HEK293 (cell line): ENCODE data around the gene DMD.

Experiments
- CTCF ChIA-PET: fragments of 350-600 bp; formaldehyde crosslinking; extraction: SDS; loops from one replicate; lab custom pipeline; 2021; ENCODE audit warnings: antibody characterized with exemption; lab: Yijun Ruan, JAX
- POLR2A ChIA-PET: fragments of 300-600 bp; formaldehyde crosslinking; extraction: SDS; loops from one replicate; lab custom pipeline; 2020; ENCODE audit warnings: antibody characterized with exemption, inconsistent platforms; lab: Yijun Ruan, JAX
- H3K27ac ChIP-seq: fragments of 200-500 bp; sonication (Bioruptor generic); 2 replicates; pipeline ENCODE4 v1.5.1; 2014; ENCODE audit warnings: low read depth, low read length, control low read depth, inconsistent platforms; ENCODE audit errors: extremely low read depth
- H3K36me3 ChIP-seq, 2 experiments: fragments of 200-500 bp in 1 of 2; sonication (Bioruptor generic) in 1 of 2; 1 replicate in 1 of 2; 2 replicates in 1 of 2; pipeline ENCODE4 v1.5.1; 2014 to 2017; ENCODE audit warnings: inconsistent platforms in 2 of 2, low read length in 2 of 2; ENCODE audit not compliant: control insufficient read depth in 2 of 2, insufficient read depth in 1 of 2
- H3K4me1 ChIP-seq: fragments of 200-500 bp; sonication (Bioruptor generic); 2 replicates; pipeline ENCODE4 v1.5.1; 2014; ENCODE audit warnings: mild to moderate bottlenecking, low read length, inconsistent platforms; ENCODE audit not compliant: control insufficient read depth, insufficient read depth
- H3K4me3 ChIP-seq: 2 replicates; pipeline ENCODE4 v1.5.1; 2011; ENCODE audit warnings: low read depth, mild to moderate bottlenecking, control low read depth, low read length, moderate library complexity
- H3K9me3 ChIP-seq: fragments of 200-500 bp; sonication (Bioruptor generic); 2 replicates; pipeline ENCODE4 v1.5.1; 2014; ENCODE audit warnings: low read depth, low read length, inconsistent platforms; ENCODE audit not compliant: control insufficient read depth, insufficient read depth
- FEZF1 ChIP-seq: fragments of 450-650 bp; formaldehyde crosslinking; IDR thresholded peaks from 2 replicates; pipeline ENCODE4 v1.5.1; 2016; ENCODE audit warnings: missing biosample characterization, missing genetic modification characterization
- GLI4 ChIP-seq: fragments of 450-650 bp; formaldehyde crosslinking; IDR thresholded peaks from 2 replicates; pipeline ENCODE4 v1.5.1; 2016; ENCODE audit warnings: missing biosample characterization, missing genetic modification characterization
- HOXC10 ChIP-seq: sonication (generic); formaldehyde crosslinking; IDR thresholded peaks from 2 replicates; pipeline ENCODE4 v1.8.1; 2023; ENCODE audit warnings: mild to moderate bottlenecking, missing genetic modification reagents
- HOXD13 ChIP-seq: sonication (generic); formaldehyde crosslinking; IDR thresholded peaks from 2 replicates; pipeline ENCODE4 v1.8.0; 2022; ENCODE audit warnings: missing genetic modification reagents, borderline replicate concordance
- PRDM1 ChIP-seq: fragments of 450-650 bp; formaldehyde crosslinking; IDR thresholded peaks from 2 replicates; pipeline ENCODE4; 2016; ENCODE audit warnings: missing biosample characterization, missing genetic modification characterization
- SCRT1 ChIP-seq: fragments of 450-650 bp; formaldehyde crosslinking; IDR thresholded peaks from 2 replicates; pipeline ENCODE4 v1.5.1; 2016; ENCODE audit warnings: missing biosample characterization, missing genetic modification characterization, borderline replicate concordance
- SP7 ChIP-seq: fragments of 450-650 bp; formaldehyde crosslinking; IDR thresholded peaks from 2 replicates; pipeline ENCODE4 v1.5.1; 2016; ENCODE audit warnings: missing biosample characterization, missing genetic modification characterization
- TCF7L2 ChIP-seq: IDR thresholded peaks from 2 replicates; pipeline ENCODE4 v1.6.1; 2011; ENCODE audit warnings: low read depth, mild to moderate bottlenecking, inconsistent platforms, low read length, moderate library complexity, borderline replicate concordance
- TRIM28 ChIP-seq: IDR thresholded peaks from 2 replicates; pipeline ENCODE4 v1.6.1; 2011; ENCODE audit warnings: low read length, control low read depth, borderline replicate concordance
- ZBTB17 ChIP-seq: fragments of 450-650 bp; formaldehyde crosslinking; IDR thresholded peaks from 2 replicates; pipeline ENCODE4 v1.5.1; 2016; ENCODE audit warnings: missing biosample characterization, missing genetic modification characterization
- ZEB2 ChIP-seq: fragments of 450-650 bp; formaldehyde crosslinking; IDR thresholded peaks from 2 replicates; pipeline ENCODE4 v1.5.1; 2016; ENCODE audit warnings: missing biosample characterization, missing genetic modification characterization
- ZNF132 ChIP-seq: fragments of 450-650 bp; formaldehyde crosslinking; IDR thresholded peaks from 2 replicates; pipeline ENCODE4 v1.5.1; 2017; ENCODE audit warnings: missing biosample characterization, missing genetic modification characterization, borderline replicate concordance
- ZNF19 ChIP-seq: fragments of 450-650 bp; formaldehyde crosslinking; IDR thresholded peaks from 2 replicates; pipeline ENCODE4; 2016; ENCODE audit warnings: missing biosample characterization, missing genetic modification characterization, low read depth
- ZNF221 ChIP-seq: fragments of 450-650 bp; formaldehyde crosslinking; IDR thresholded peaks from 2 replicates; pipeline ENCODE4 v1.5.1; 2017; ENCODE audit warnings: missing biosample characterization, missing genetic modification characterization, borderline replicate concordance
- ZNF248 ChIP-seq: fragments of 450-650 bp; formaldehyde crosslinking; IDR thresholded peaks from 2 replicates; pipeline ENCODE4 v1.5.1; 2017; ENCODE audit warnings: missing biosample characterization, missing genetic modification characterization
- ZNF302 ChIP-seq: fragments of 450-650 bp; formaldehyde crosslinking; IDR thresholded peaks from 2 replicates; pipeline ENCODE4 v1.5.1; 2016; ENCODE audit warnings: missing biosample characterization, missing genetic modification characterization, low read depth
- ZNF341 ChIP-seq: fragments of 450-650 bp; formaldehyde crosslinking; IDR thresholded peaks from 2 replicates; pipeline ENCODE4; 2016; ENCODE audit warnings: low read depth, missing biosample characterization, missing genetic modification characterization
- ZNF362 ChIP-seq: fragments of 450-650 bp; formaldehyde crosslinking; IDR thresholded peaks from 2 replicates; pipeline ENCODE4 v1.5.1; 2016; ENCODE audit warnings: missing biosample characterization, missing genetic modification characterization
- ZNF37A ChIP-seq: fragments of 450-650 bp; IDR thresholded peaks from 2 replicates; pipeline ENCODE4 v1.5.1; 2018; ENCODE audit warnings: missing biosample characterization, missing genetic modification characterization
- ZNF488 ChIP-seq: fragments of 450-650 bp; formaldehyde crosslinking; IDR thresholded peaks from 2 replicates; pipeline ENCODE4 v1.5.1; 2016; ENCODE audit warnings: missing biosample characterization, missing genetic modification characterization
- ZNF600 ChIP-seq: fragments of 450-650 bp; formaldehyde crosslinking; IDR thresholded peaks from 2 replicates; pipeline ENCODE4 v1.5.1; 2016; ENCODE audit warnings: missing biosample characterization, missing genetic modification characterization
- ZNF629 ChIP-seq: fragments of 450-650 bp; formaldehyde crosslinking; IDR thresholded peaks from 2 replicates; pipeline ENCODE4 v1.5.1; 2017; ENCODE audit warnings: missing biosample characterization, missing genetic modification characterization
- ZSCAN18 ChIP-seq: fragments of 450-650 bp; formaldehyde crosslinking; IDR thresholded peaks from 2 replicates; pipeline ENCODE4 v1.5.1; 2016; ENCODE audit warnings: missing biosample characterization, missing genetic modification characterization
- ZSCAN4 ChIP-seq: fragments of 450-650 bp; formaldehyde crosslinking; IDR thresholded peaks from 2 replicates; pipeline ENCODE4 v1.5.1; 2017; ENCODE audit warnings: missing biosample characterization, missing genetic modification characterization

Gene DMD

GRCh38 chrX:31356275-31357212, 1854.8 kb downstream of the DMD start (continued):
- TF ChIP-seq ZNF248: no peak
- no peak for TF ChIP-seq SCRT1
- TF ChIP-seq GLI4 (tag by site-specific recombination): no peak
- no peak for TF ChIP-seq ZNF221
- peak; percentile 81; the same call in 1 of the 2 replicates for TF ChIP-seq TRIM28
- TF ChIP-seq ZNF19 (tag by site-specific recombination): no peak
- no peak for TF ChIP-seq ZNF362 (tag by site-specific recombination)
- no peak for TF ChIP-seq HOXC10 (CRISPR knock-in tag)
- no peak for TF ChIP-seq HOXD13 (CRISPR knock-in tag)
- TF ChIP-seq ZSCAN4: no peak
- peak; percentile 24; the same call in 1 of the 2 replicates for TF ChIP-seq ZBTB17 (tag by site-specific recombination)
- TF ChIP-seq ZNF37A (tag by site-specific recombination): no peak
- no peak for TF ChIP-seq ZNF302 (tag by site-specific recombination)
- 0 out of 2 replicates have a peak, but pooled peaks have one; percentile 65 for TF ChIP-seq SP7 (tag by site-specific recombination)
- TF ChIP-seq ZEB2: no peak
- no peak for TF ChIP-seq ZNF341 (tag by site-specific recombination)
- no peak for TF ChIP-seq ZNF132 (tag by site-specific recombination)

GRCh38 chrX:31355206-31355955, 1856.0 kb downstream of the DMD start:
- H3K4me3 ChIP-seq: no peak overlapping the region
- H3K27ac ChIP-seq: peak overlapping the region; percentile 89
- TF ChIP-seq TCF7L2 (0 out of 2 replicates have a peak, but pooled peaks have one; percentile 32), ZNF488 (no peak)
- no peaks in the 10 kb centered on the region for H3K9me3 ChIP-seq
- no peaks in the 10 kb centered on the region for H3K36me3 ChIP-seq
- ChIA-PET POLR2A (interaction anchor here (1.8 kb wide), 1 partner anchor 22 kb away, joined by 4 read pairs; no protein-coding TSS in a partner anchor), CTCF (interaction anchor here (0.6 to 1.0 kb wide), 2 partner anchors 76 to 145 kb away, joined by 3 read pairs; no protein-coding TSS in a partner anchor)
- peaks cover 25% of the 10 kb centered on the region; the same call in 1 of the 2 replicates for H3K4me1 ChIP-seq

- POLR2A ChIA-PET: no interaction called here
- peaks cover 19% of the 10 kb centered on the region; the same call in 1 of the 2 replicates for H3K4me1 ChIP-seq
- CTCF ChIA-PET: no interaction called here
- 0 out of 2 replicates have a peak, but pooled peaks have one; percentile 8 for TF ChIP-seq PRDM1 (tag by site-specific recombination)
- no peak for TF ChIP-seq ZSCAN18 (tag by site-specific recombination)
- TF ChIP-seq ZNF629 (tag by site-specific recombination): peak; percentile 43; the same call in 1 of the 2 replicates
- TF ChIP-seq TRIM28: peak; percentile 83; the same call in 1 of the 2 replicates
- TF ChIP-seq ZNF600: 0 out of 2 replicates have a peak, but pooled peaks have one; percentile 34
- TF ChIP-seq FEZF1 (tag by site-specific recombination): no peak
- peak; percentile 40; the same call in 1 of the 2 replicates for TF ChIP-seq ZBTB17 (tag by site-specific recombination)
- H3K4me3 ChIP-seq: no peak overlapping the region
- peak overlapping the region; percentile 16; the same call in 1 of the 2 replicates for H3K27ac ChIP-seq
- no peaks in the 10 kb centered on the region for H3K36me3 ChIP-seq
- no peaks in the 10 kb centered on the region for H3K9me3 ChIP-seq
Measured at GRCh38 chrX:31353095-31353494, 1858.3 kb downstream of the DMD start.
